GM18868 (cell line): Measurements from ENCODE around the gene NHS.

Source experiments
- ATAC-seq: cut with Tn5 transposase; IDR thresholded peaks from one replicate; pipeline ENCODE4 v1.9.1; 2021; ENCODE audit warnings: mild to moderate bottlenecking, moderate library complexity; ENCODE audit not compliant: unreplicated experiment

Gene NHS

GRCh38 chrX:17403972-17404371, 29.0 kb downstream of the NHS start:
- ATAC-seq: no peak

DNA sequence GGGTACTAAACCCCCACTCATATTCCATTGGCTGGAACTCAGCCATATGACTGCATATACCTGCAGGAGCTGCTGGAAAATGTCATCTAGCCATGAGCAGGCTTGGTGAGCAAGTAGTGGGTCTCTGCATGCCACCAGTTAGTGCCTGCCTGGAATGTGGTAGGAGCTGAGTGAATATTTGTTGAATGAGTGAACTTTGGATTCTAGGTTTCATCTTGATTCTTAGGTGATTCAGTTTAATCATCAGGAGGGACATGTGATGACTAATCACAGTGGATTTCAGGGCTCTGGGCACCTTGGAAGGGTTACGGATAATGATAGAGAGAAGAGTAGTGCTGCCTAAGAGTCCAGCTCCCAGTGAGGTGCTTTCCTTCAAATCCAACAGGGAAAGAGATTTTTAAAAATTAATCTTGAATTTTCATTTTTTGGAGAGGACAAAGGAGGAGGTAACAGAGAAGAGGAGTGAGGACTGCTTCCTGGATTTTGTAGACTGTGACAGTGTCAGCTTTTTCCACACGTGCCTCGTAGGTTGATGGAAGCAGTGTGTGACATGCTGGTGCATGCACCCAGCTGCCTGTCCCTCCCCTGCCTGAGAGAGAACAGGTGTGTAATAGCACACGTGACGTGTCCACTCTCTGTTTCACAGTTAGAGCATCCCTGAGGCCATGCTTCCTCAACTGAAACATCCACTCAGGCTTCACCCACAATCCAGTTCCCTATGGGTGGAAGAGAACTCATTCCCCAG, 30.4 kb downstream of the NHS start:
- ATAC-seq: no peak

DNA sequence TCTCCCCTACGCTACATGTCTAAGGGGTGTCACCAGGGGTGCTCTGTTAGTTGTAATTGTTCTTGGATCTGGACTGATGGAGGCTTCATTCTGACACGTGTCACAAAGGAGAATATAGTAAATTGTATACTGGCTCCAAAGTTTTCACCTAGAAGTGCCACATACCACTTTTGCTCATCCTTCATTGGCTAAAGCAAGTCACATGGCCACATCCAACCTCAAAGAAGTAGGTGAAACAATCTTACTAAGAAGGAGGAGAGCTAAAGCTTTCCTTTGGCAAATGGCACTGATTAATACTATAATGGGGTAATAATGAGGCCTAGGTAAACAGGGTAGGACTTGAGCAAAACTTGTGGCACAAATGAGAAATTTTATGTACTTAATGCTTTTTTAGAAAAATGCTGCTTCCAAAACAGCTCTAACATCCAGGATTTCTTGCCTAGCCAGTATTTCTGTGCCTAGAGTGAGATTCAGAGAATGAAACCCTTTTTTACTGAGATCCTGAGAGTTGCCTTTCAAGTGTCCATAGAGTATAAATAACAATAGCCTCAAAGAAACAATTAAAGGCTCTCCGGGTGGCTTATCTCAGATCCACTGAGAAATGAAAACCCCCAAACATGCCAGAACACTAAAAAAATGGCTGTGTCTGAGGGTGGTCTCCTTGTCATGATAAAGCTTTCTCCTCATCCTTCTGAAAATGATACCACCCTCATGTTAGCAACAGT, 34.7 kb downstream of the NHS start:
- no peak for ATAC-seq

GRCh38 chrX:17410651-17411050, 35.7 kb downstream of the NHS start:
- ATAC-seq: no peak

GRCh38 chrX:17411205-17411604, 36.2 kb downstream of the NHS start:
- no peak for ATAC-seq

DNA sequence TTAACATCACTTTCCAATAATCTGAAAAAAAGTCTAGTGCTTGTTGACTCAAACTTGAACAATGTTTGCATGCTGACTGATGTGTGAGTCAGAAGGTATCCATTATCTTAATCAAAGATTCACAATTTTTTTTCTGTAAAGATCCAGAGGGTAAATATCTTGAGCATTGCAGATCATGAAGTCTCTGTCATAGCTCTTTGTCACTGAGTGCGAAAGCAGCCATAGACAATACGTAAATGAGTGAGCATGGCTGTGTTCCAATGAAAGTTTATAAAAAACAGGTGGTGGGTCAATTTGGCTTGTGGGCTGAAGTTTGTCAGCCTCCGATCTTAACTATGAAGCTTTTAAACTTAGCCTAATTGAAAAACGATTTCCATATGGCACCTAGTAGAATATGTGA, 37.7 kb downstream of the NHS start:
- no peak for ATAC-seq

DNA sequence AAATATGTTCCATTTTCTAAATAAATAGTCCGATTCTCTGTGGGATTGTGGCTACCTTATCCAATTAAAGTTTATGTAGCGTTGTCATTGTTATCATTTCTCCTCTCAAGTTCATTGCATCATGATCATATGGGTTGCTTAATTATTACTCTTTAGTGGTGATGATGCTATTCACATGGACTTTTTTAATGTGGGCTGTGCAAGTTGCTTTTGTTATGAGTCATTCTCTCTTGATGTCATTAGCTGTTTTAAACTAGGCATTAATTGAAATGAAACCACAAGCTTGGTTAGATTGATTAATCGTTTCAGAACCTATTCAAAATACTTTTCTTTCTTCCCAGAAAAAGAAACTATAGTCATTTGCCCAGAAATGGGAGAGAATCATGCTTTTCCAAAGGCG, 38.2 kb downstream of the NHS start:
- no peak for ATAC-seq

DNA sequence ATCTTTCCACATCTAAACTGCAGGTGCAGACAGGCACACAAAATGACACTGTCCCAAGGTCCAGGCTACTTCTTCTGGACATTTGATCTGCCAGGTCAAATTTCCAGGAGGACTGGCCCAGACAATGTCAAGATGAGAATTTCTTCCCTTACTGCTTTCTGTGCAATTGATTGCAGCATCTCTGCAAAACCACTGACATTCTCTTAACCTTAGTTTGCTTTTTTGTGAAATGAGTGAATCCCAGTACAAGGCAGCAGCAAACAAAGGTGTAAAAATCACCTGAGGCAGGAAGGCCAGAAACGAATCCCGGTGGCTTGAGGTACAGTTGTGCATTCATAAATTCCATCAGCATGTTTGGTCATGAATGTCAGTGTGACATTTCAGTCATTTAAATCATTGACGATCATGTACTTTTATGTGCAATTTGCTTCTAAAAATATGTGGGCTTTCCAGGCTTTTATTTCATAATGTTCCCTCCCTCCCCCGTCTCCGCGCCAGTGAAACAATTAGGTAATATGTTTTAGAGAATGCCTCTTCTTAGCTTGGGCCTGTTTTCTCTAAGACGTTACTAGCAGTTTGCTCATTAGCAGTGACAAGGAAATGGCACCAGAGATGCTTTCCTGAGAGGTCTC, 39.1 kb downstream of the NHS start:
- no peak for ATAC-seq

DNA sequence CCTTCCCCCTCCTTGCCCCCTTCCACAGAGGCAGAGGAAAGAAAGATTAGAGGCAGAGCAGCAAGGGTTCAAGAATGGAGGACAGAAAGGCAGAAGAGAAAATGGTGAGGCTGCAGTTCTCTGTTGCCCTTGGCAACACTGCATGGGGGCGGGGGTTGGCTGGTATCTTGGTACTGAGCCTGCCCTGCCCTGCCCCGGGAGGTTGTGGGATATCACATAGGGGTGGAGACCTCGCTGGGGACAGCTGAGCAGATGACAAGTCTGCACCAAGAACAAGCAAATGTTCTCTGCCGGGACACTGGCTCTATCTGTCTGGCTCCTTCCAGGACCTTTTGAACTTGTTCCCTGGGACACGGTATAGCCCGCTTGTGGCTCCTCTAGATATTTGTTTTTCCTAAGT, 39.8 kb downstream of the NHS start:
- no peak for ATAC-seq

DNA sequence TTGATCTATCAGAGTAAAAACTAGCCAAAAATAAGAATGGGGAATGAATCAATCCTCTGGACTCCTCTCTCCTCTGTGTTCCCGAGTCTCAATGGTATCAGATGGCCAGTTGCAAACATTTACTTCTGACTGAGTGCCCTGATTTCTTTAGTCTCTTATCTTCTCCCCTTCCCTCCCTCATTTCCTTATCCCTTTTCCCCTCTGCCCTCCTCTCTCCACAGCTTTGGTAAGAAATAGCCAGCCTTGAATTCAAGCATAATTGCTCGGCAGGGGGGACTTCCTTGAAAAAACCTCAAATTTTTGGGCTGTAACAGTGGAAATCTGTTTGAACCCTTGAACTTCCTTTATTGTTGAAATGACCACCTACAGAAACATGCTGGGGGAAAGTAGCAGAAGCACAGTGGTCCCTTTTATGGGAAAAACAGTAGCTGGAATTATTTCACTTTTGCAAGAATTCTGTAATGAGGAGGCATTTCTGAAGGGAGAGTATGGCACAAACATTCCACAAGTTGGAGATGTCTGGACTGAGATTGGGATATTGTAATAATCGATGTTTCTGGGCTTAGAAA, 40.3 kb downstream of the NHS start:
- ATAC-seq: no peak

- ATAC-seq: no peak
Measured at GRCh38 chrX:17417372-17417771, 42.4 kb downstream of the NHS start.

DNA sequence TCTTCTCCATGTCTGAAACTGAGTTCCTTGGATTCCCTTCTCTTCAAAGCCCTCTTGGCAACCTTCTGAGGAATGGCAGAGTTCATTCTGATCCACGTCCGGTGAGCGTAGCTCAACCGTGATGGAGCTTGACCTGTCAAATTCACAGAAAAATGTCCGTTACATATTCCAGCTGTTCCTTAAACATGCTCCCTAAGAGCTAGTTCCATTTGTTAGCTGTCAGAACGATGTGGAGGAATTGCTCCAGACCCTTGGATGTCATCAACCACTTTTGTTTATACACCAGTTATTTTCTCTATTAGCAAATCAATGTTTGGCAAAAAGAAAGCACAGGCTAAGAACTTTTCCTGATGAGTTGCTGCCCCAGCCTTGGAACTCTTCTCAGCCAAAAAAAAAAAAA, 50.1 kb downstream of the NHS start:
- no peak for ATAC-seq

DNA sequence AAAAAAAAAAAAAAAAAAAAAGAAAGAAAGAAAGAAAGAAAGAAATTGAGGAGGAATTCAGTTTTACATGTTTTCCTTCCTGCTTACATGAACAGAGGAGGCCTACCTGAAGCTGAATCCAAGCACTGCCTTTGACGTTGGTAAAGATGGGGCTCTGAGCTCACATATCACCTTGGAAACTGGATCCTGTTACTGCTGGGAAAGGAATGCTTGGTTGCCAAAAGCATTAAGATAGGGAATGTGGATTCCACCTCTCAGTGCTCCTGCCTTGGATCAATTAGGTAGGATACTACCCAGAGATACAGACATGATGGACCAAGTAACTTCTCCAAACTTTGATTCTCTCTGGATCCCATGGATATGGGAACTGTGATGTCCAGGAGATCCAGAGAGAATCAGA, 50.6 kb downstream of the NHS start:
- ATAC-seq: no peak

DNA sequence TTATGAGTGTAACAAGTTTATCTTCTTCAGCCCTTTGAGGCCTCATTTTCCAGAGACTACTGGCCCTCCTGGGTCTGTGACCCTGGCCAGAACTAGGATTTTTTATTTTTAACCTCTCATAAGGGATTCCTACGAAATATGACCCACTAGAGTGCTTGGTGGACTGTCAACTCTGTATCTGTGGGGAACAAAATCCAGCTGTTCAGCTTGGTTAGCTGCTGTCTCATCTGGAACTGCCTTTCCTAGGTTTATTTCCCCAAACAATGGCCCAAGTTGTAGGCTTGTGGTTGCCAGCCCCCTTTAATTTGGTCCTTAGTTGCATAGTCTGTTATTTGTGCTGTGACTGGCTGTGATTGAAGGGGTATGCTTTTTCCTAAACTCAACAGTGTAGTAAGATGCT, 56.2 kb downstream of the NHS start:
- no peak for ATAC-seq

- no peak for ATAC-seq
Measured at GRCh38 chrX:17432158-17432557, 57.2 kb downstream of the NHS start.

GRCh38 chrX:17433965-17434364, 59.0 kb downstream of the NHS start:
- ATAC-seq: no peak

DNA sequence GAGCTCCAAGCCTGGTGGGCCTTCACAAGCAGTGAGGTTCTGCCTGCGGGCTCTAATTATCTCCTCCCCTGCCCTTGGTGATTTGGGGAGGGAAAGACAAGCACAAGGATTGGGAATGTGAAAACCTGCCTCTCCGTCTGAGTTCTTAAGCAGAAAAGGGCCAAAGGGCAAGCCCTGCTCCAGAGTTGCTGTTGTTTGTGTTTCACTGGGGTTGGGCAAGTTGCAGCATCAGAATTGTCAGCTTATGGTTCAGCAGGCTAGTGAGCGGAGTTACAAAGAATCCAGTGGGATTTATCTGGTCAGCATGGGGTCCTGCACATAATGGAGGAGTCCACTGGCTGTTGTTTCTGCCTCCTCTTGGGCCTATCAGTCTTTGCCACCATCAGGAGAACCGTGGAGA, 60.5 kb downstream of the NHS start:
- ATAC-seq: no peak

DNA sequence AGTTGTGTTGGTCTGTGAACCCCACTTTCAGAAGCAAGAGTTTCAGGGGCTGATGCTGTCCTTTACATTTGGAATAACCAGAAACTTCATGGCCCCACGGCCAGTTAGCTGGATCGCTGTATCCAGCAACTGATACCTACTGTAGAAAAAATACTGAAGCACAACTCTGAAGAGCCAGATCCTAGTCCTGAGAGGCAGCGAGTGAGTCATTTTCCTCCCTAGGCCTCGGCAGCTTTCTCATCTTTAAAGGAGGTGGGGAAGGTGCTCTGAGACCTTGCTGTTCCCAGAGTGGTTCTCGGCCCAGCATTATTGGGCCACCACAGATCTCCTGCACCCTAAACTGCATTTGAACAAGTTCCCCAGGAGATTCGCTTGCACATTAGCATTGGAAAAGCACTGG, 63.2 kb downstream of the NHS start:
- ATAC-seq: no peak

GRCh38 chrX:17440258-17440657, 65.3 kb downstream of the NHS start:
- ATAC-seq: no peak

DNA sequence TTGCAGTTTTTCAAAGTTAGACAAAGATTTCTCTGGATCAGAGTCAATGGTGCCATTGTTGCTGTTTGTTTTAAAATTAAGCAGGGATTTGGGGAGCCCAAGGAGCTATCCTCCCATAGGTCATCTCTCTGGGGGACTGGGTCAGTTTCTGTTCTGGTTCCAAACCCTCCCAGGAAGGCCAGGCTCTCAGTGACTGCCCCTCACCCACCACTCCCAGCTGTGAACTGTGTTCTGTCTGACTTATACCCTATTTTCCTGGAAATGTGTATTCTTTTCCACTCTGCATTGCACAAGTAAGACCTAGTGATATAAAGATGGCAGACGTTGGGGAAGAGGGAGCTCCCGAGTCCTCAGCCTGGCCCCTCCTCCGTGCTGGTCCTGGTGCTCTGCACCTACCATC, 65.8 kb downstream of the NHS start:
- ATAC-seq: no peak

DNA sequence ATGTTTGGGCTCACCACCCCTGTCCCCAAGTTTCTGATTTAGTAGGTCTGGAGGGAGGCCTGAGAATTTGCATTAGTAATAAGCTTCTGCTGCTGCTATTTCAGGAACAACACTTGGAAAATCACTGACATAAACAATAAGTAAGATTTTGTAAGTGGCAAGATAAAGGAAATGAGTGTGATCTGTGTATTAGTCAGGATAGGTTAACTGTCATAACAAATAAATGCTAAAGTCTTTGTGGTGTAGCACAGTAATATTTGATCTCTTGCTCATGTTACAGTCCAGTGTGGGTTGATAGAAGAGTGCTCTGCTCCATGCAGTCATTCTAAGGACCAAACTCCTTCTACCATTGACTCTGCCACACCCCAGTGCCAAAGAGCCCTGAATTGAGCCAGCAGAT, 67.0 kb downstream of the NHS start:
- ATAC-seq: no peak

- no peak for ATAC-seq
Measured at GRCh38 chrX:17442898-17443297, 67.9 kb downstream of the NHS start.
